BJ (cell line): ENCODE results near the gene SFRP5. TPM values are rescaled to one million over a fixed set of nuclear protein-coding genes. Genes with fewer than 3 reads are reported as not detected.

Experiments
- CTCF ChIA-PET: fragments of 350-600 bp; formaldehyde crosslinking; extraction: SDS; loops from one replicate; lab custom pipeline; 2021; ENCODE audit warnings: antibody characterized with exemption, inconsistent platforms; lab: Yijun Ruan, JAX
- POLR2A ChIA-PET: fragments of 300-600 bp; sonication (Branson Sonifier 250); formaldehyde crosslinking; extraction: SDS; loops from one replicate; lab custom pipeline; 2021; ENCODE audit warnings: antibody characterized with exemption; lab: Charles Lee
- DNase-seq: peaks from one replicate; pipeline ENCODE4 v3.0.0-alpha.2; 2011; ENCODE audit warnings: low read depth
- H3K27me3 ChIP-seq: 2 replicates; pipeline ENCODE4 v1.6.0; 2011; ENCODE audit warnings: low read length; ENCODE audit not compliant: control insufficient read depth, insufficient read depth
- H3K36me3 ChIP-seq: 2 replicates; pipeline ENCODE4 v1.5.1; 2011; ENCODE audit warnings: low read length; ENCODE audit not compliant: control insufficient read depth, insufficient read depth
- H3K4me3 ChIP-seq: 2 replicates; pipeline ENCODE4 v1.5.1; 2011; ENCODE audit warnings: low read depth, mild to moderate bottlenecking, control low read depth, low read length
- CTCF ChIP-seq: IDR thresholded peaks from 2 replicates; pipeline ENCODE4 v1.5.1; 2011; ENCODE audit warnings: low read depth, mild to moderate bottlenecking, control low read depth, inconsistent platforms, low read length, moderate library complexity; ENCODE audit not compliant: insufficient read depth
- polyA plus RNA-seq: library from polyadenylated mRNA; depleted of rRNA; stranded (reverse); fragments of >200 nt; gene quantifications from 2 replicates; pipeline ENCODE4 v1.2.3, GENCODE V29; 2011

SFRP5 gene
- polyA plus RNA-seq, 1 experiment, result not detected

GRCh38 chr10:97789770-97790397 is 18.1 kb upstream of the SFRP5 start:
- TF ChIP-seq CTCF, result no peak
- Histone ChIP-seq H3K36me3 (no peaks in the 10 kb centered on the region), H3K4me3 (no peak overlapping the region), H3K27me3 (peaks cover 7% of the 10 kb centered on the region)
- no peak for DNase-seq
- POLR2A ChIA-PET, result no interaction called here
- CTCF ChIA-PET, result interaction anchor here (1.1 to 11.0 kb wide), 9 partner anchors 9 to 252 kb away, joined by 3 to 160 read pairs (median 8); partner anchors contain the start of gene SFRP5

DNA sequence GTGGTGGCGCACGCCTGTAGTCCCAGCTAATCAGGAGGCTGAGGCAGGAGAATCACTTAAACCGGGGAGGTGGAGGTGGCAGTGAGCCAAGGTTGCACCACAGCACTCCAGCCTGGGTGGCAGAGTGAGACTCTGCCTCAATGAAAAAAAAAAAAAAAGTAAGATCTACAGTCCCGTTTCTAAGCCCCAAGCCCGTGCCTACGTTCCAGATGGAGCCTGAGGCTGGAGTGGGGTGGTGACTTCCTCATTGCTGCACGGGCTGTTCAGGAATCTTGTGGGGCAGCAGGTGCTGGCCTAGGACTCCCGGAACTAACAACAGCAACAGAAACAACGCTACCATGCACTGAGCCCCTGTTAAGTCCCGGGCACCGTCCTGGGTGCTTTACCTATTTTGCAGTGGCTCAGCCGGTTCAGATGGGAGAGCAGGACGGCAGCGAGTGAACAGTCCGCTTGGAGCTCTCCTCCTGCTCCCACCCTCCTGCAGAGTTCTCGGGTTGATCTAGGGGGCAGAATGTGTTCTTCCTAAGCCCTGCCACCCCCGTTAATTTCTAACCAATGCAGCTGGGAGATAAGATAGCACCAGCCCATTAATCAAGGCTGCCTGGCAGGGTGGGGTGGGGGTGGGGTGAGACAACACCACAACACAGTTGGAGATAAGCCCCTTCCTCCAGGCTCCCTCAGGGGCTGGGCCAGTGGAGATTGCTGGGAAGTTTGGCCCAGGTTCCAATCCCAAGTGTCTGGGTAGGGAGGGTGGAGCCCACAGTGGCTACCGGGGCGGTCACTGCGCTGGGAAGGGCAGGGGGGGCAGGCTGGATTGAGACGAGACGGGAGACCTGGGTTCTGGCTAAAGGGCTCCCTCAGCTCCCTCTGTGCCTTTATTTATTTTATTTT is 17.0 kb upstream of the SFRP5 start:
- H3K4me3 ChIP-seq, result no peak overlapping the region
- peaks cover 7% of the 10 kb centered on the region for H3K27me3 ChIP-seq
- DNase-seq, result no peak
- H3K36me3 ChIP-seq, result no peaks in the 10 kb centered on the region
- ChIA-PET POLR2A (no interaction called here), CTCF (interaction anchor here (11.0 kb wide), 1 partner anchor 81 kb away, joined by 160 read pairs; no protein-coding TSS in a partner anchor)
- no peak for TF ChIP-seq CTCF

GRCh38 chr10:97785731-97786130 is 13.9 kb upstream of the SFRP5 start:
- no peak for DNase-seq
- H3K36me3 ChIP-seq, result no peaks in the 10 kb centered on the region
- no peak overlapping the region for H3K4me3 ChIP-seq
- peaks cover 7% of the 10 kb centered on the region for H3K27me3 ChIP-seq
- ChIA-PET CTCF (interaction anchor here (0.9 to 1.4 kb wide), 3 partner anchors 11 to 85 kb away, joined by 3 read pairs; no protein-coding TSS in a partner anchor), POLR2A (no interaction called here)
- TF ChIP-seq CTCF, result no peak

GRCh38 chr10:97785231-97785630 is 13.4 kb upstream of the SFRP5 start:
- H3K27me3 ChIP-seq, result peaks cover 7% of the 10 kb centered on the region
- TF ChIP-seq CTCF, result no peak

More at GRCh38 chr10:97785231-97785630, 13.4 kb upstream of the SFRP5 start:
- no peak for DNase-seq
- Histone ChIP-seq H3K4me3 (no peak overlapping the region), H3K36me3 (no peaks in the 10 kb centered on the region)
- POLR2A ChIA-PET, result no interaction called here
- CTCF ChIA-PET, result interaction anchor here (0.9 to 1.4 kb wide), 2 partner anchors 84 to 85 kb away, joined by 3 read pairs; no protein-coding TSS in a partner anchor
